ENCODE measurements around the gene TPK1.

- TF ChIP-seq EZH2 (IDR thresholded peaks at IDR 0.05) (no peak), FOXP2 (optimal IDR thresholded peaks at IDR 0.05; ENCODE audit: control extremely low read depth, extremely low read length, insufficient read depth) (no peak)
These were observed 267.6 kb downstream of the TPK1 start for GRCh38 chr7:144568233-144568632.
